Kidney tubule cell (primary cell): ENCODE measurements around the gene ARHGAP40.

Experiments
- DNase-seq: peaks from one replicate; pipeline ENCODE4 v3.0.0-alpha.2; 2018; ENCODE audit warnings: low spot score

Gene ARHGAP40

GRCh38 chr20:38617830-38618196, 16.2 kb downstream of the ARHGAP40 start:
- no peak for DNase-seq

DNA sequence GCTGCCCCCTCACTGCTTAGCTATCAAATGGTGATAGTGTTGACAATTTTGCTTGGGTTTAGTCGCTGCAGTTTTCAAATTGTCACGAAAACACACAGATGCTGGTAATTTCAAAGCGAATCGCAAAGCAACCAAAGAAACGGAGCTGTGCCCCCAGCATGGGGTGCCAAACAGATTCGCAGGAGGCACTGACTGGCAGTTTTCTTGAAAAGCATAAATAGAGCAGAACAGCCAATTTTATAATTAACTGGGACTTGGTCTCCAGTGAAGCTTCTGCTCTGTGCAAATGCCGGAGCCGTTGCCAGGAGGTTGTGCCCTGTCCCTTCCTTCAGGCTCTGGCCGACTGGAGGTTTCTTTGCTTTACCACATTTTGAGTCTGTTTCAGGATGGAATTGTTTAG, 18.8 kb downstream of the ARHGAP40 start:
- DNase-seq: no peak

DNA sequence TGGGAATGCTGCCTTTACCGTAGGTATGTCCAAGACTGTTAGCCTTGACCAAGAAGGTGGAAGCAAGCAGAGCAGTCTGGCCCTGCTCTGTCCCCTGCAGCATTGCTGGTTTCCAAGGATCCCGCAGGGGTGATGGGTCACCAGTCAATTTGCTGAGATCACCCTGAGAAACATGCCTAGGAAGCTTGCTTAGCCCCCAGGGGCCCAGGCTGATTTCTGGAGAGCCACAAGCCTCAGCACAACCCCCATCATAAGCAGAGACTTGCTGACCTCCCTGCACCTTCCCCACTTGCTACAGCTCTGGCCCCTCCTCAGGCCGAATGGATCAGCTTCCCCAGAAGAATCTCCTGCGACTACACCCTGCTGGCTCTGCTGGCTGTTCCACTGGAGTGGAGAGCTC, 21.5 kb downstream of the ARHGAP40 start:
- DNase-seq: no peak

DNA sequence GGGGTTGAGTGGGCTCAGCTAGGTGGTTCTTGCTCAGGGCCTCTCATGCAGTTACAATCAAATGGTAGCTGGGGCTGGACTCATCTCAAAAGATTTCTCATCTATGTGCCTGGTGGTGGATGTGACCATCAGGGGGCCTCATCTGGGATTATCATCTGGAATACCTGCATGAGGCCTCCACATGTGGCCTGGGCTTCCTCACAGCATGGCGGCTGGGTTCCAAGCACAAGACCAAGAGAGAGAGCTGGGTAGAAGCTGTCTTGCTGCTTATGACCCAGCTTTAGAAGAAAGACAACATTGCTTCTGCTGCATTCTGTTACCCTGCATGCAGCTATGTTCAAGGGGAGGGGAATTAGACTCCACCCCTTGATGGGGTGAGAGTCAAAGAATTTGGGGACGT, 22.5 kb downstream of the ARHGAP40 start:
- no peak for DNase-seq

GRCh38 chr20:38625896-38626295, 24.3 kb downstream of the ARHGAP40 start:
- DNase-seq: no peak

- DNase-seq: no peak
Measured at GRCh38 chr20:38626921-38627659, 25.5 kb downstream of the ARHGAP40 start.

DNA sequence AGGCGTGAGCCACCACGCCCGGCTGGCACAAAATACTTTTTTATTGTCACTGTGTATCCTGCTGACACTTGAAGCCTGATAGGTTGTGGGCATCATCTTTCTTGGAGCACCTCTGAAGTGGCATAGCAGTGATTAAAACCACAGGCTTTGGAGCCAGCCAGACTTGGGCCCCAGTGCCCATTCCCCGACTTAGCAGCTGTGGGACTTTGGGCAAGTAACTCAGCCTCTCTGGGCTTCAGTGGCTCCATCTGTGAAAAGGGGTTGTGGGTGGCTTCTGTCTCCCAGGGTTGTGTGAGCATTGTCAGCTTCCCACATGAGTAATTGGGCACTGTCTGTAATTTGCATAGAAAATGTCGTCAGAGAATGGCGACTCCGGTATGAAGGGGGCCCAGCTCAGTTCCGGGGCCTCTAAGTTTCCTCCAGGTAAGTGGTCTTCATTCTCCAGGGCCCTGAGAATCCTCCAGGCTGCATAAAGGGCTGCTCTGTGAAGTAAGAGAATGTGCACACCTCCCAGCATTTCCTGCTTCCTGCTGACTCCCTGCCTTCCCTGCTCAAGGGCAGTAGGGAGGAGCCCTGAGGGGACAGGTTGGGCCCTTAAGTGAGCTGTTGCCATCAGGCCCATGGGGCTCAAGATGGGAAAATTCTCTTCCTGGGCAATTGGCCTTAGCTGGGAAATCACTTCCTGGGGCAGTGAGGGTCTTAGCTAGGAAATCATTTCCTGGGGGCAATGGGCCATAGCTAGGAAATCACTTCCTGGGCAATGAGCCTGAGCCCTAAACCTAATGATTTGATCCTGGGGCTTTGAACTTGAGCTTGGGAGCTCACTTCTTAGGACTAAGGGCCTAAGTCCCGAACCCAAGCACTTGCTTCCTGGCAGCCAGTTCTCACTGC, 27.2 kb downstream of the ARHGAP40 start:
- DNase-seq: peak; percentile 40

- DNase-seq: no peak
Measured at GRCh38 chr20:38629979-38630378, 28.4 kb downstream of the ARHGAP40 start.

- DNase-seq: no peak
Measured at GRCh38 chr20:38630727-38631126, 29.1 kb downstream of the ARHGAP40 start.

DNA sequence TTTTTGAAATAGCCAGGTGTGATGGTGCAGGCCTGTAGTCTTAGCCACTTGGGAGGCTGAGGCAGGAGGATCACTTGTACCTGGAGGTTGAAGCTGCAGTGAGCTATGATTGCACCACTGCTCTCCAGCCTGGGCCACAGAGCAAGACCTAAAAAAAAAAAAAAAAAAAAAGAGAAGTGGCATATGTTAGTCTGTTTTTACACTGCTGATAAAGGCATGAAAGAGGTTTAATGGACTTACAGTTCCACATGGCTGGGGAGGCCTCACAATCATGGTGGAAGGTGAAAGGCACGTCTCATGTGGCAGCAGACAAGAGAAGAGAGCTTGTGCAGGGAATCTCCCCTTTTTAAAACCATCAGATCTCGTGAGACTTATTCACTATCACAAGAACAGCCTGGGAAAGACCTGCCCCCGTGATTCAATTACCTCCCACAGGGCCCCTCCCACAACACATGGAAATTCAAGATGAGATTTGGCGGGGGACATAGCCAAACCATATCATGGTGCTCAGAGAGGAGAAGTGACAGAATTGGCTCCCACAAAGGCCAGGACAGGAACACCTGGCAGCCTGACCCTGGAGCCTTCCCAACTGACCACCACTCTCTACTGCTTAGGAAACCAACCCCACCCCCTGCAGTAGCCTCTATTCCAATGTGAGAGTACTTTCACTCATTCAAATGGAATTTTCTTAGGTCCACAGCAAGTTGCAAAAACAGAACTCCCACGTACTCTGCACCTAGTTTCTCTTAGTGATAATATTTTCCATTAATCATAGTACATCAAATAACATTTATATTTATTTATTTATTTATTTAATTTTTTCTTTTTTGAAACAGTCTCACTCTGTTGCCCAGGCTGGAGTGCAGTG, 29.8 kb downstream of the ARHGAP40 start:
- DNase-seq: no peak

- peak; percentile 72 for DNase-seq
Measured at GRCh38 chr20:38633577-38634093, 32.0 kb downstream of the ARHGAP40 start.

GRCh38 chr20:38635721-38636288, 34.2 kb downstream of the ARHGAP40 start:
- peak; percentile 55 for DNase-seq

DNA sequence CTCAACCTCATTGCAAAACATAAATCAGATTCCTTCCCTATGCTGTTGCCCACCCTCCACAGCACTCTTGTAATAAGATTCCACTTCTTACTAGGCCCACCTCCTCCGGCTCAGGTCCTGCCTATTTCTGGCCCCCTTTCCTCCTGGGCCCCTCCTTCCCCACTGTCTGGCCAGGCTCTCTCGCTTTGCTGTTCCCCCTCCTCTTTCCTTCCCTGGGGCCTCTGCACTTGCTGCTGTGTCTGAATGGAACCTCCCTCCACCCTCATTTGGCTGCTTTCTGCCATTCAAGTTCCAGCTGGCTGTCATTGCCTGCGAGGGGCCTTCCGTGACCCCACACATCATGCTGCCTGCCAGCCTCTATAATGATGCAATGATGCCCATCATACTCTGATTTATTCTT, 38.9 kb downstream of the ARHGAP40 start:
- no peak for DNase-seq

DNA sequence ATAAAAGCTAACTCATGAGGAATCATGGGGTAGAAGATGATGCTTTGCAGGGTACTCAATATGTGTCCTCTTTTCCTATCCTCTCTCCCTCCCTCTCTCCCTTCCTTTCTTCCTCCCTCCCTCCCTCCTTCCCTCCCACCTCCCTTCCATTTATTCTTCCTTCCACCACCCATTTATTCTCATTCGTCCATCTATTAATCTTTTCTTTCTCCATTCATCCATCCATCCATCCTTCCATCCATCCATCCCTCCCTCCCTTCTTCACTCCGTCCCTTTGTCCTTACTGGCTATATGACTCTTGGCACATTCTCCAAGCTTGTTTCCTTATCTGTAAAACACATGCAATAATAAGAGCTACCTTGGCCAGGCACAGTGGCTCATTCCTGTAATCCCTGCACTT, 40.9 kb downstream of the ARHGAP40 start:
- DNase-seq: no peak

DNA sequence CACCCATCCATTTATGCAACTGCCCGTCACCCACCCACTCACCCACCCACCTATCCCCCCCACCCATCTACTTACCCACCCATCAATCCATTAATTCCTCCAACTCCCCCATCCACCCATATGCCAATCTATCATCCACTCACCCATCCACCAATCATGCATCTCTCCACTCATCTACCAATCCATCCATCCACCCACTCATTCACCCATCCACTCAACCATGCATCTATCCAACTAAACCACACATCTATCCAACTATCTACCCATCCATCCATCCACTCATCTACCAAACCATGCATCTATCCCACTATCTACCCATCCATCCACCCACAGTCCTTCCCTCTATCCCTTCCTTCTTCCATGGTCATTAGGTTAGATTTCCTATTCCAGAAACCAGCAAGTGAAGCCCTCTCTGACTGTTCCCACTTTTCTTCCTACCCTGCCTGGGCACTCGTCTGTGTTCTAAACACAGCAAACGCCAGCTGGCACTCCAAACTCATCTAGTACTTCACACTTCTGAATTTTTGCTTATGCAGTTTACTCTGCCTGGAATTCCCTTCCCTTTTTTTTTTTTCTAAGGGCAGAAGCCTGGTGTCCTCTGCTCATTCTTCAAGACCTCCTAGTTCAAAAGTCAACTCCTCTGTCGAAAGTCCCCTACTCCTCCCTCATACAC, 43.1 kb downstream of the ARHGAP40 start:
- no peak for DNase-seq

DNA sequence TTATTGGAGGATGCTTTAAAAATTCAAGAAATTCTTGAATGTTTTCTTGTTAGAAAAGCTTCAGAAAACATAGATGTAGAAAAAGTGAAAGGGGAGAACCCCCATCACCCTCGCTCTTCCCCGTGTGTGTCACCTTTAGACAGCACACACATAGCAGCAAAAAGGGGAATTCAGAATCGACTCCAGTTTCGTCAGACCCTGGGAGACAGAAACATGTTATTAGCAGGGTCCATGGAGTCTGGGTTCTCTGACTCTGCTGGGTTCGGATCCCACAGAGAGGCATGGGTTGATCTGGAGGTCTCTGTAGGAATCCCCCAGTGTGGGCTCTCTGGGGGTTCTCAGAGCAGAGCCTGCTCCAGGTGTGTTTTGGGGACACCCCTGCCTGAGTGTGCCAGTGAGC, 43.7 kb downstream of the ARHGAP40 start:
- DNase-seq: no peak

DNA sequence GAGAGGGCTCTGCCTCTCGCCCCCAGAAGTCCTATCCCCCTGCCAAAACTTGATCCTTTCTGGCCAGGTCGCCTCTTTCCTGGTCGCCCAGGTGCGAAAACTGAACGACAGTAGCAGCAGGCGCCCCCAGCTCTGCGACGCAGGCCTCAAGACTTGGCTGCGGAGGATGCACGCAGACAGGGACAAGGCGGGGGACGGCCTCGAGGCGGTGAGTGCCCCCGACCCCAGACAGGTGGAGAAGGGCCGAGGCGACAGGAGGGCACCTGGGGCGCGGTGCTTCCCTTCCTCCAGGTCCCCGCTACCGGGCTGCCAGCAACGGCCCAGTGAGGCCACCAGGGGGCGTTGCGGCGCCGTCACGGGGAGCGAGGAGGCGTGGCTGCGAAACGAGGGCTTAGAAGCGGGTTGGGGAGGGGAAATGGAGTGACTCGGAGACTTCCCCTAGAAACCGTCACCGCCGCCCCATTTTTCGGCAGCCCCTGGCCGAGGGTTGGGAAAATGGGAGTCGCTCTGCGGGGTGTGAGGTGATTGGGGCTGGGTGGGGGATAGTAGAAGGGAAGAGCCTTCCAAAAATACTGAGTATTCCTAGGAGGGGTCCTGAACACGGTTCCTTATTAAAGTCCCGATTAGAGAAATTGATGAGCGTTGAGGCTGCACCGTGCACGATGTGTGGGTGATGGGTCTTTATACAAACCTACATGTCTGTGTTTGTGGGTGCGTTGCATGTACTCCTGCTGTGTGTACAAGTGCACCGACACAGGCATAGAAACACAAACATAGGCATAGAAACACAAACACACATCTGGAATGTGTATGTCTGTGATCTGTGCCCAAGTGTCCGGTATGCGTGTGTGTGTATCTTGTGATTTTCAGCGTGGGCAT, 44.6 kb downstream of the ARHGAP40 start:
- DNase-seq: peak; percentile 66

- DNase-seq: peak; percentile 11
Measured at GRCh38 chr20:38649275-38649891, 47.8 kb downstream of the ARHGAP40 start.

DNA sequence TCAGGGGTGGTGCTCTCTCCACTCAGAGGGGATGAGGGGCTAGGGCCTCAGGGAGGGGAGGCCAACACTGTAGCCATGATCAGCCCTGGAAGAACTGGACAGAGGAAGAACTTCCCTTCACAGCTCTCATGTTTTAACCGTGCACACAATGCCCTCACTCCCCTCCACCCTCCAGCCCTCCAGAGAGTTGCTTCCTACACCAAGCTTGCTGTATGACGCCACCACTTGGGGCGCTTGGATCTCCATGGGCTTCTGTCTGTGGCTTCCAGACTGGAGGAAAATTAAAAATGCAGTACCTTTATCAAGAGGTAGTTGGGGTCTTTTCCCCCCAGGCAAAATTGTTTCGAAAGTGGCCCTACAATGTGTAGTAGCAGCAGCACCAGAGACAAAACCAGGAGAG, 48.4 kb downstream of the ARHGAP40 start:
- DNase-seq: no peak

GRCh38 chr20:38651154-38651553, 49.5 kb downstream of the ARHGAP40 start:
- DNase-seq: peak; percentile 52
